GDM1 (cell line): ENCODE data around the gene FZD1.

Experiments
- DNase-seq: peaks from one replicate; lab custom pipeline; 2025; lab: John Stamatoyannopoulos, UW

FZD1 gene

DNA sequence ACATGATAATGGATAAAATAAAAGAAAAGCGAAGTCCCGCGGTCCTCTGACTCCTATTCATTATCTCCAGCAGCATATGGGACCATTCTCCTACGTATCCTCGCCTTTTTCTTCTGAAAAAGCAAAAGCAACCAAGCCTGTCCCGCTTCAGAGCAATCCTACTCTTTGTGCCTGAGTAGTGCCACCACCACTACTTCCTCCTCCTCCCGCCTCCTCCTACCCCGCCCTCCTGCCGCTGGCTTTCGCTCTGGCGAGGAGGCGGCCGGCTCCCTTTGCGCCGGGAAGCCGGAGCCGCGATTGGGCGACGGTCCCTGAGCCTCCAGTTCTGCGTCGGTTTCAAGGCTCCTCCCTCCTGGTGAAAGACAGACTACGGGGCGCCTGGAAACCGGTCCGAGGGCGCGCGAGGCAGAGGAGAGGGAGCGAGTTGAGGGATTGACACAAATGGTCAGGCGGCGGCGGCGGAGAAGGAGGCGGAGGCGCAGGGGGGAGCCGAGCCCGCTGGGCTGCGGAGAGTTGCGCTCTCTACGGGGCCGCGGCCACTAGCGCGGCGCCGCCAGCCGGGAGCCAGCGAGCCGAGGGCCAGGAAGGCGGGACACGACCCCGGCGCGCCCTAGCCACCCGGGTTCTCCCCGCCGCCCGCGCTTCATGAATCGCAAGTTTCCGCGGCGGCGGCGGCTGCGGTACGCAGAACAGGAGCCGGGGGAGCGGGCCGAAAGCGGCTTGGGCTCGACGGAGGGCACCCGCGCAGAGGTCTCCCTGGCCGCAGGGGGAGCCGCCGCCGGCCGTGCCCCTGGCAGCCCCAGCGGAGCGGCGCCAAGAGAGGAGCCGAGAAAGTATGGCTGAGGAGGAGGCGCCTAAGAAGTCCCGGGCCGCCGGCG lies at the start of gene FZD1:
Gene FZD1, plus strand, starts transcription at position 388 of the 878 bp plus-strand sequence. Its CDS starts 448 bp downstream, at position 836.
- DNase-seq = peak; percentile 88

DNA sequence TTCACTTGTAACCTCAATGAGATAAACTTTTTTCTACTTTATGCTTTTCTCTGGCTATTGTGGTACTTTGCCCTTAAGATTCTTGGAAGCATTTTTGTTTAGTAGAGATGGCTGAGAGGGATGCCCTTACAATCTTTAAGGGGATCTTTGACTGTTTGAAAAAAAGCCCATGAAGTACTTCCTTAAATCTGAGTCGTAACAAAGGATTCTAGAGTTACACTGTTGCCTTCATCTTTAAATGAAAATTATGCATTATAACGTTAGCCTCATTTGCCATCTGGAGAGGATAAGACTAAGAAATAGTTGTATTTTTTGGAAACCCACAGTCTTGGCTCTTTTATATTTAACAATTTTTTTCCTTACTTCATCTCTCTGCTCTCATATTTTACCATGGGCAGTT lies 37.8 kb upstream of the FZD1 start:
- no peak for DNase-seq

DNA sequence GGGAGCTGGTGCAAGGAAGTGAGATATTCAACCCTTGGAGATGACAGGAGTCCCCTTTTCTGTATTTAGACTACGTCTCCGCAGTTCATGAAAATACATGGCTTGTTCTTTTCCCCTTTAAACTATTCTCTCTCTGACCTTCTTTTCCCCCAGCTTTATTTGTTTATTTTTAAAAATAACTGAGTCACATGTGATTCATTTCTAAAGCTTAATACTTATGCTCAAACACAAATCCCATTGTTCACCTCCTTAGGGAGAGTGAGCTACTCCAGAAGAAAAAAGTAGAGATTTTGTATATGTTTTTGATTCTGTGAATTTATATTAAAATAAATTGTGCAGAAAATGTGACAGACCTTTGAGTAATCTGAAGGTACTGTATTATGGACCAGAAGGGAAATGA lies 35.9 kb upstream of the FZD1 start:
- DNase-seq = no peak

DNA sequence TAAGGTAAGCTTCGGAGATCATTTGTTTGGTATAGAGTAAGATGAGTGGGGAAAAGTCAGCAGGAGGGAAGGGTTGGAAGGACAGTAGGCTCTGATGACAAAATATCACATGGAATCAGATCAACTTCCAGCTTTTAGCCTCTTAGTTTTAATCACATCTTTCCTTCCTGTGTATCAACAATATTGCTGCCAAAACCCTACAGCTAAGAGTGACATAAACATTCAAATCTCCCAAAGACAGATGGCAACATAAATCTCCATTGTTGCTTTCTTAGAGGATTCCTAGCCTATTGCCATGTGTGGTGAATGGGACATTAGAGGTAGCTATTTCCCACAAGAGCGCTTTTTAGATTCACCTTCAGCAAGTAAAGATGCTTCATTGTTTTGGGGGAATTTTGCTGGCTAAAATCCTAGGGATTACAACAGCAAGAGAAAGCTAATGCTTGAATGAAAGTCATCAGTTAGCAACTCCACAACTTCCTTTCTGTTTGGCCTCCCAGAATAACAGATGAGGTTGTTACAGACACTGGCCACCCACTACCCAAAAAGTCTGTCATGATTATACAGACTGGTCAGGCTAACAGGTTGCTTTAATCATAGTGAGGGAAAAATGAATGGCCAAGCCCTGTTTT lies 35.2 kb upstream of the FZD1 start:
- no peak for DNase-seq

DNA sequence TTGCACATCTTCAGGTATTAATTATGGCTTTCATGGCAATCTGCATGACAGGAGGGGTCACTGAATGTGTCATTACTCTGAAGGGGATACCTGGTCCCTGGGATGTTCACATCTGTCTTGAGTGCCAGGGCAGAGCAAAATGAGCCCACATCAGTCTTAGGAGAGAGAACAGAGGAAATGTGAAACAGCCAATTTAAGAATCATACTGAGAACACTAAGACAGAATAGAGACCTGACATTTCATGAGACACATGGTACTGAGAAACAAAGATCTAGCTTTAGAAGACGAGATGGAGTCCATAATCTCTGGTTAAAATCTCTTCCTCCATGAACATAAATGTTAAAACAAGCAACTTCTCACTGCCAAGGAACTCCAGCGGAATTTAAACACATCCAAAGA lies 34.1 kb upstream of the FZD1 start:
- no peak for DNase-seq

DNA sequence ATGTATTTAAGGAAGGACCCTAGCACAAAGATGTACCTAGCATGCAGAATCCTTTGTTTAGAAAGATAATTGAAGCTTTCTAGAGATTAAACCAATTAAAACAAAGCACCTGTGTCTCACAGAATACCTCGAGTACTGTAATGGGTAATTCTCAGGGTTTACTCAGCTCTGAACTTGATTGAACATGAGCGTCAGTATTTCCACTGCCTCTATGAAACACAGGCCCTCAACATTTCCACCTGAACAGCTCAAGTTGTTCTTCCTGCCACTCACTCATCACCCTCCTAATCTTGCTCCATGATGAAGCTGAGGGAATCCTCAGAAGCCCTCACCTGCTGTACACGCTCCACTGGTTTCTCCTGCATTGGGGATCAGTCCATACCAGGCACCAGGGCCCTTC lies 33.7 kb upstream of the FZD1 start:
- no peak for DNase-seq

DNA sequence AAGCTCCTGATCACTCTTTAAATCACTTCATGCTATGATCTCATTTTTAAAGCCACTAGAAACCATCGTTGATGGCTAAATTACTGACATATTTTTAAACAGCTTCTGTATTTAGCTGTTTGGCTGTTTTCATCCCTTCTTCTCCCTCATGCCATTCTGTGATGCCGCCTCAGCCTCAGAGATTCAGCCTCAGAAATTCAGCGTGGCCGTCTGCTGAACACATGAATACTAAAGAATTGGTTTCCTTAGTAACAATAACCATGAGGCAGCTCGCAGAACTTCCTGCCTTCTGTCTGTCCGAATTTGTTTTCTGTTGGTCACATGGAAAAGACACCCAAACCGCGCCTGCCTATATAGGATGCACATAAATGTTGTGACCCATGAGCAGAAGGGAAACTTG lies 31.0 kb upstream of the FZD1 start:
- no peak for DNase-seq

DNA sequence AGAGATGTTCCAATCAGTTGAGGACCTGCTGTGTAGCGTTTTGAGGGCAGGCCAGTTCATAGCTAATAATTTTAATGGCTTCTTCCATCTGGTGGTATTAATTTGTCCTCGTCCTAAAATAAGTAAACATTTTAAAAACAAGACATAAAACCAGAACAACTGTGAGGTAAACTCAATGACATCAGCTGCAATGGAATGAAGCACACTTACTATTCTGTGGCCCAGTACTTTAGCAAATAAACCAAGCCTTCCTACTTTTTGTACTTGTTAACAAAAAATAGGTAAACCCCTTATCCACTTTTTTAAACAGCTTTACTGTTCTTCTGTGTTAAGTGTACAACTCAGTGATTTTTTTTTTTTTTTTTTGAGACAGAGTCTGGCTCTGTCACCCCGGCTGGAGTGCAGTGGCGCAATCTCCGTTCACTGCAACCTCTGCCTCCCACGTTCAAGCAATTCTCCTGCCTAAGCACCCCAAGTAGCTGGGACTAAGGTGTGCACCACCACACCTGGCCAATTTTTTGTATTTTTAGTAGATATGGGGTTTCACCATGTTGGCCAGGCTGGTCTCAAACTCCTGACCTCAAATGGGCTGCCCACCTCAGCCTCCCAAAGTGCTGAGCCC lies 28.9 kb upstream of the FZD1 start:
- no peak for DNase-seq

DNA sequence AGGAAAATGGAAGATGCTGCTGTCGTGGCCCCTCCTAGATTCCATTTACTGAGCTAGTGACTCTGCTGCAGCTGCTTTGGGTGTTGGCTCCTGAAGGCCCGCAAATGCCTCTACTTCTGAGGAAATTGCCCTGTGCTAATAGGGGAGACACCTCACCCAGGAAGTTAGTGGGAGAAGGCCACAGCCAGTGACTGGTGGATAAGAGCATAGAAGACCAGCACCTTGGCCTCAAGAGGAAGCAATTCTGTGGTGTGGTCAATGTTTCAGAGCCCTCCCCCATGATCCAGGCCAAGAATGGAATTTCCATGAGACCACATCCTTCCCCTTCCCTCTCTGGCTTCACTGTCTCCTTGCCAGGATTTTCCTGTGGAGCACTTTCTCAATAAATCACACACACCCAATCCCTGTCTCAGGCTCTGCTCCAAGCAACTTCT lies 25.0 kb upstream of the FZD1 start:
- DNase-seq = no peak

DNA sequence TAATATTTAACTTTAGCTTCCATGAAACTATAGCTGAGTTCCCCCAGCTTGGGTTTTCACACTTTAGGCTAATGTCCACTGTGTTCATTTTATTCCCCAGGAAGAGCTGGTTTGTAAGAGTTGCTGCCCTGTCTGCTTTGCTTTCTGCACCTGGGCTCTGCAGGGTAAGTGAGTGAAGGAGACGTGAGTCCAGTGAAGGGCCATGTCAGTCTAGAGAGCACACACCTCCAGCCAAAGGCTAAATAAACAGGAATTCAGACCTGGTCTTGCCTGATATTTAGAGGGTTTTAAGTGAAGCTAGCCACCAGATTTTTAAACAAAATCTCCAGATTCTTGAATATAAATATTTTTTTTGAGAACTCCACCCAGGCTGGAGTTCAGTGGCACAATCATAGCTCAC lies 24.5 kb upstream of the FZD1 start:
- DNase-seq = no peak

DNA sequence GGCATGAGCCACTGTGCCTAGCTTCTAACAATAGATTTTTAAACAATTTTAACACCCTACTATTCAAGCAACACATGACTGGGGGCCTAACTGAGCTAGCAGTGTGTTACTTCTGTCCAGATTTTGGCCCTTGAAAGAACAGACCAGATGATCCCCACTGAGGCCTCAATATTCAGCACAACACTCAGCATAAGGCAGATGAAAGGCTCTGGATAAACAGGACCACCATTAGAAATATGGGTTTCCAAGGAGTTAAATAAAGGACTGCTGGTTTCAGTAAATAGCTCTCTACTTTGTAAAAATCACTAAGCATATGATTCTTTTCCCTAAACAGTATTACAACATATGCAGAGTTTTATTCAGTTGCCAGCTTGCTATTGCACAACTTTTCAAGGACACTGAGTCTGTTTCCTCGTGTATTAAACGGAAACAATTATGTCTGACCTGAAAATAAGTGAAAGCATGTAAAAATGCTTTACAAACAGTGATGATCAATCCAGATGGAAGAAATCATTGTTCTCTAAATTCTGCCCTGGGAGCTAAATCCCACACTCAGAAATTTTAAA lies 23.8 kb upstream of the FZD1 start:
- no peak for DNase-seq

DNA sequence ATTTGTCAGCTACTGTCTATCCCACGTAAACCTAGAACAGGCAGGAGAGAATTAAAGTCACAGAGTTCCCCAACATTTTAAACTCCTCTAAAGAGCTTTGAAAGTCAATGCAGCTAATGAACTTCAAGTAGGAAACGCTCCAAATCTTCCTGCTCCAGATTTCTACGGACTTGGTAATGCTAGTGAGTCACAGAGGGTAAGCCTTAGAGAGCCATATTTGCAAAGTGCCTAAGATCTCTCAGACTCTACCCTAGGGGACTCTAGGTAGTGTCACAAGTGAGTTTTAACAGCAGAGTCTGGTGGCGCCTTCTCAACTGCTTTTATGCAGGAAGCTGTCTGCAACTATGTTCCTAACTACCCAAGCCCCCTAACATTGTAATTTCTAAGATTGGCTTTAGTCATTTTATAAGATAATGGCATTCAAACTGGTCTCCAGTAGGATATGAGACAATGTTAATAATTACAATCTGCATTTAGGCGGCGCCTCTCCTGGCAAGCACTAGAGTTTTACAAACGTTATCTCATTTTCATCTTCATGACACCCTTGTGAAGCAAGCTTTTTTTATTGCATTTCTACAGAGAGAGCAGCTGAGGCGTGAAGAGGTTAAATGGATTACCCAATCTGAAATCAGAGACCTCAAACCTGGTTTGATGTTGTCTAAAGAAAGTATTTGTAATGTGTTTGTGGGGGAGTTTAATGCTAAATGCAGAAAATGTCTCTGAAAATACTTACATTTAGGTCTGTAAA lies 22.0 kb upstream of the FZD1 start:
- no peak for DNase-seq

DNA sequence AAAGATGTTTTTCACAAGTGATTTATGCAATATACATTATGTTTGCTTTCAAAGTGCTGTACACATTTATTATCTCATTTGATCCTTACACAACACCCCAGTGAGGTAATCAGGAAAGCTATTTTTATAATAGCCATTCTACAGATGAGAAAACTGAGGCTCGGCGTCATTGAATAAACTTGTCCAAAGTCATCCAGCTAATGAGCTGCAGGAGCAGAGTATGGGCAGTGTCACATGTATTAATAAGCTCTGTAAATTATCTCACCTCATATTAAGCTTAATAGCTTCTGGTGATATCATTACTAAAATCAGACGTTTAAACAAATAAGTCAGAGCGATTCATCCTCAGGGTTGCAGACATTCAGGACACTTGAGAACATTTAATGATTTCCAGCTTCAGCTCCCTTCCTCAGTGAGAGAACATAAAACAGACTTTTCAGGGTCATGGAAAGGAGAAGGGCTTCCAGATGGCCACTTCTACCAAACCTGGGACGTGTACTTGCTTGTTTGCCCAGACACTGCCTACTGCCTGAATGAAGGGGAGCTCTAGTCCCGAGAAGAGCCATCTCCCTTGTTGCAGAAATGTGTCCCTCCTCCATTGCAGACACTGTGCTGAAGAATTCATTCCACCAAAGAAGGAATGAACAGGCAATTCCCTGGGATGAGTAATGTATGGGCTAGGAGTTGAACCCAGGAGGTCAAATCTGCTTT lies 20.5 kb upstream of the FZD1 start:
- DNase-seq = no peak

DNA sequence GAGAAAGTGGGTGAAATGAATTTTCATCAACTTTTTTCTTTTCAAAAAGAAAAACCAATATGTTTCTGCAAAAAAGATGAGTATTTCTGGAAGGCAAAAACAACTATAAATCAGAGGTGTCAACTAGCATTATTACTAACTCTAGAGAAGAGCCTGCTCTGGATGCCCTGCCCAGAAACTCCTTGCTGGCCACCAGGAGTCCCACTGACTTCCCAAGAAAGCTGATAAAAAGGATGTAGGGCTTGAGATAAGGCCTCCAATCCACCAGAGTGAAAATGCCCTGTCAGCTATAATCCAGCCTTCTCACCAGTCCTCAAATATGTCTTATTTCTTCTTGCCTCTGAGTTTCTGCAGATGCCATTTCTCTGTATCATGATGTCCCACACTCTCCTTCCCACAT lies 16.7 kb upstream of the FZD1 start:
- DNase-seq = no peak

DNA sequence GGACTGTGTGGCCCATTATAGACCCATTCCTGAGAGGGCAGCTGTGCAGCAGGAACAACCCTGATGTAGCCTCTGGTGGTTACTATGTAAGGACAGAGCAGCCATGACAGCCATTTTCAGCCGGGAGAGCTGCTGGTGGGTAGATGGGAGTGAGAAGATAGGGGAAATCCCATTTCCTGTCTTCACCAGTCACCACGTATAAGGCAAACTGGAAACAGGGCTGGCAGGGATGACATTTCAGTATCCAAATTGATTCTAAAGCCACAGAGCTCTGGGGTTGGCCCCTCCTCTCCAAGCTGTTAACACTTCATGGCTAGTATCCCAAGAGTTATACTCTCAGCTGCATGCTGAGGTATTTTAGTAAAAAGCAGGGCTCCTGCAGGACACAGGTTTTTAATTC lies 15.2 kb upstream of the FZD1 start:
- no peak for DNase-seq

DNA sequence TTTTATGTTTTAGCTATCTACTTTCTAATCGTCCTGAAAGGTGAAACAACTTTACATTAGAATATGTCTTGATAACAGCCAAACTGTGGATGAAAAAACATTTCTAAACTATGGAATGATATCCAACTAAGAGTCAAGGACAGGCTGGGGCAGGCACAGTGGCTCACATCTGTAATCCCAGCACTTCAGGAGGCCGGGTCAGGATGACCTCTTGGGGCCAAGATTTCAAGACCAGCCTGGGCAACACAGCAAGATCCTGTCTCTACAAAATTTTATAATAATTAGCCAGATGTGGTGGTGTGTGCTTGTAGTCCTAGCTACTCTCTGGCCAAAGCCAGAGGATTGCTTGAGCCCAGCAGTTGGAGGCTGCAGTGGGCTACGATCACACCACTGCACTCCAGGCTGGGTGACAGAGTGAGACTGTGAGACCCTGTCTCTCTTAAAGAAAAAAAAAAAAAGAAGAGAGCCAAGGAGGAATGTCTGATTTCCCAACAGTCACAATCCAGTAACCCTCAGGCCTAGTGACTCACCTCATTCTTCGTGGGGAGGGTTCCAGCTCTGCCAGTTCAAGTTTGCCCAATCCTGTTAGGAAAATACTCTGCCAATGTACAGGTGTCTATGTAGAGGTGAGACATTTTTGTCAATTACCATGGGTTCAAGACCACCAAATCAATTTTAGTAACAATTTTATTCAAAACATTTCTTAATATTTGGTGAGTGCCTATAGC lies 14.6 kb upstream of the FZD1 start:
- DNase-seq = no peak

DNA sequence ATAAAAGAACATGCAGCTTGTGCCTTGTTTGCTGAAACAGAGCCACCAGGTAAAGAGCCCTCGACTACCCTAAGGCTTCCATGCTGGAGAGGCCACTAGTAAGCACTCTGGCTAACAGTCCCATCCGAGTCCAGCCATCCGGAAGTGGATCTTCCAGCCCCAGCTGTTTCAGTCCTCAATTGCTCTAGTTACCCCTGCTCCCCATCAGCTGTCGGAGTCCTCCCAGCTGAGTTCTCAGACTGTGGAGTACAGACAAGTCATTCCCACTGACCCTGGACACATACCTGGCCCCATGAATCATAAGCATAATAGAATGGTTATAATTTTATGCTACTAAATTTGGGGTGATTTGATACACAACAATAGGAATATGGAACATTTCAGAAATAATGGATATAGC lies 13.5 kb upstream of the FZD1 start:
- DNase-seq = no peak

DNA sequence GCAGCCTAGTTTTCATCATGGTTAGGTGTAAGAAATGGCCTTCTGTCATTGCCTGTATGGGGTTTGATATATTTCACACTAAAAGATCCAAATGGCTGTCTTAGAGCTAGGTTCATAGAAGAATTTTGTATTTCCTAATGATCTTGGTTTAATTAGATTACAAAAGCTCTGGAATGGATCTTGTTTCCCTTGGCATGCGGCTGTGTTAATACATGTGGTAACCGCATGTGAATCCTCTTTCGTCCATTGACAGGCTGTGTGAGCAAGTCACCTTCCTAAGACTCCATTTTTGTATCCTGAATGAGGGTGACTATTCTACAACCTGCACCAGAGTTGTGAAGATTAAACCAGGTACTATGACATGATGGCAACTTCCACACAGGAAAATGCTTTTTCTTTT lies 12.4 kb upstream of the FZD1 start:
- no peak for DNase-seq

DNA sequence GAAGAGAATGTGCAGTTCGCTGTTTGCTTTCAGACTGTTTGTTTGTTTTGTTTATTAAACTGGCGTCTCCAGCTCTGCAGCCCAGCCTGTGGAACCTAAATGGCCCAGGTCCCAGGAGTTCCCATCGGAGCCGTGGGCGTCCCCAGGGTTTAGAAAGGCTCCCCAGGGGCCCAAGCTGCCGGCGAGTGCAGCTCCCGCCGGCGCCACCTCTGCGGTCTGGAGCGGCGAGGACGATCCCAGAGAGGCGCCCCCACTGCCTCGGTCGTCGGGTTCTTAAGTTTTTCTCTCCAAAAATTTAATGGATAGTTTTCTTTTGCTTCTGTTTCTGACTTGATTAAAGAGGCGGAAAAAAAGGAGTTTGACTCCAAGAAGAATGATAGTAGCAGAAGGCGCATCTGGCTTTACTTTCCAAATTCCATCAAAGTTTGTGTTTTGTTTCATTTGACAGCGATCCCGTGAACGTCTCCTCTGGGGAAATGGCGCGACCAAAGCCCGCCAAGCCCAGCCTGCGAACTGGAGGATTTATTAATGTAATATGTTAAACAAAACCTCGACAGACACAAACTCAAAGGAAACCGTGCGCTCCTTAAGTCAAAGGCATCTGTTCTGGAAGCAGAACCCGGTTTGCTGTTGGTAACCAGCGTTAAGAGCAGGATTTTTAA lies 718 bp upstream of the FZD1 start:
- no peak for DNase-seq
